H4 (cell line): ENCODE measurements around the gene GGTLC2. TPM values are rescaled to one million over a fixed set of nuclear protein-coding genes. Genes with fewer than 3 reads are reported as not detected.

Experiments used
- DNase-seq: peaks from one replicate; pipeline ENCODE4 v3.0.0-alpha.2; 2015; ENCODE audit warnings: low spot score
- total RNA-seq: library from RNA; depleted of rRNA; stranded (reverse); fragments of >200 nt; shearing (Covaris generic); gene quantifications from 2 replicates; pipeline ENCODE4 v1.2.3, GENCODE V29; 2014; rRNA removed

GGTLC2 gene
- total RNA-seq, 1 experiment from 2014 or later = not detected

DNA sequence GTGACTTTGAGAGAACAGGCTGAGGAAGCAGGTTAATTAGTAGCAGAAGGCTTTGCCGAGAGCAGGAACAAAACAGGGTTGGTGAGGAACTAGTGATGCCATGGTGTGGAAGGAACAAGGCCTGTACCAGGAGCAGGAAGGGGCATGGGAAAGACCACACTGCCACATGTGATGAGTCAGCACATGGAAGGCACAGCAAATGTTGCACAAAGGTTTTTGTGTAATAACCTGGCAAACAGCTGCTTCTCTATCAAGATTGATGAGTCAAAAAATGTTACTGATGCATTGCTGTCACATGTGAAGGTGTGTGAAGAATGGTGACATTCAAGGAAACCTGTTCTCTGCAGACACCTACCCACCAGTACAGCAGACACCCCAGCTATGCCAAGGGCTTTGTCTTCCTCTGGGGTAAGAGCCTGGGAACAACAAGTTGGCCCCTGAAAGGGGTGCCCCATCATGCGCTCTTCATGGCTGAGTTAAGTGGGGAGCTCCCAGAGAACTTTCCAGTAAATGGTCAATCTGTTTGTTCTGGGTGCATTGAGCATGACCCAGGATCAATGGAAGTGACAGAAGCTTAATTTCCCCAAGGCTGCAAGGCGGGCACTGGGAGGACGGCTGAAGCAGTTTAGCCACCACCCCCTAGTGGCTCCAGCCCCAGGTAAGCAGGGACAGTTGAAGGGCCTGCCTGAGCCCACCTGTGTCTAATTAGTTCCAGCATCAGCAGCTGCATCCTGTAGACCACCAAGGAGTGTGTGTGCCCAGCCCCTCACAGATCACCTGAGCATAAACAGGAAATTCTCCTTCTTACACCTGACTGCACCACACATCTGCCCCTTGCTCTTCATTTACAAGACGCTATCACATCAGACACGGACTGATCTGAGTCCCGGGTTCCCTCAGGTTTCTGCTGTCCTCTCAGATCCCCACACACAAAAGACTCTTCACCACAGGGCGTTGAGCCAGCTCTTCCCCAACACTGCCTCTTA is 47.6 kb downstream of the GGTLC2 start:
- DNase-seq = no peak

DNA sequence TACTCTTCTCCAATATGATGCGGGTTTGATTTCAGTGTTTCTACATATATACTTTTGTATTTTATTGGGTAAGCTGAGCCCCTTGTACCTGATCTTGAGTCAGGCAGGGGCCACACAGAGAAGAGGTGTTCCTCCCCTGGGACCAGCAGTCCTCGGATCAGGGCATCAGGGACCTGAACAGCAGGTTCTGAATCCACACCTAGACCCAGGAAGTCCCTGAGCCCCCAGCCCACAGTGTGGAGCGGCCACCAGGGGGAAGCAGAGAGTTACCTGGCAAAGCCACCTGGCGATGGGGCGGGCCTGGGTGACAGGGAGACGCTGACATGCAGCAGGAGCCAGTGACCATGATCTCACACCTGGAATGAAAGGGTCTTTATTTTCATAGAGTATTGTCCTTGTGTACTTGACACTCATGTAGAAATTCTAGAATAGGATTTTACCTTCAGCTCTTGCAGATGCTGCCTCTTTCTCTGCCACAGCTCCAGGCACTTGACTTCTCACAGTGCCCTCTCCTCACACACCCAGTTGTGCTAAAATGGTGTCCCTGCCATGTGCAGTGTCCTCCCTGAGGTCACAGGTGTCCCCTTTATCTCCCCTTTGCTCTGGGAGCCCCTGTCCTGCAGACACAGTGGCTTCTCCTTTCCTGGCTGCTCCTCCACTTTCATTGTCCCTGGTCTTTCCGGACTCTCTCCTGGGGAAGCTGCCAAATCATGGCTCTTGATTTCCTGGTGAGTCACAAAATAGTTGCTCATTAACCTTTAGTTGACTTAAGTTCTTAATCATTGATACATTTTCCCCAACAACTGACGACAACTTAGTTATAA is 48.5 kb downstream of the GGTLC2 start:
- DNase-seq = no peak

GRCh38 chr22:22693531-22693884 is 49.1 kb downstream of the GGTLC2 start:
- DNase-seq = no peak

GRCh38 chr22:22694106-22694505 is 49.7 kb downstream of the GGTLC2 start:
- DNase-seq = no peak

DNA sequence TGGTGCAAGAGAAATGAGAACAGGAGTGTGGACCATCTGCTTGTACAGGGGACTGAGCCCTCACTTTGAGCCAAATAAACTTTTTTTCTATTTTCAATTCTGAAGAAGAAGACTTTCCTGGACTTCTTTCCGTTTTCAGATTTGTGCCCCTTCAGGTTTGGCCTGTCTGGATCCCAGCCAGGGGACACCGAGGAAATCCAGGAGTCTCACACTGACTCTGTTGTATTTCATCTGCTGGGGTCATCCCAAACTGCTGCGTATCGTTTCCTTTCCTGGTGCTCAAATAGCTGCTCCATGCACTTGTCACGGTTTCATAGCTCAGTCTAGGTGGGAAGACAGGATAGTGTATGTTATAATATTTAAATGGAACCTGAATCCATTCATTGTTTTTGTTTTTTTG is 51.7 kb downstream of the GGTLC2 start:
- no peak for DNase-seq

Other genes with a start within 250 kb of the GGTLC2 start
- gene ZNF280B, start 135.9 kb upstream of the GGTLC2 start, total RNA-seq = 0.68 and 2.4 TPM in 2 replicates
- gene ZNF280A, start 124.3 kb upstream of the GGTLC2 start, total RNA-seq = 0.06 and 0.18 TPM in 2 replicates
- 1.9 and 3.6 TPM in 2 replicates for gene PRAME, start 85.3 kb upstream of the GGTLC2 start, total RNA-seq
- gene IGLL5, start 243.2 kb downstream of the GGTLC2 start, total RNA-seq = not detected in 2 replicates